Measurements from ENCODE around the gene CPSF4. TPM values are rescaled to one million over a fixed set of nuclear protein-coding genes. Genes with fewer than 3 reads are reported as not detected.
"Not testable (repeated sequence)": the region's sequence is repeated elsewhere in the genome, so short reads cannot be mapped to it uniquely, and the experiment has no call there.

Gene CPSF4
- polyA plus RNA-seq, 2 donors, result 22.5 to 24.3 TPM

DNA sequence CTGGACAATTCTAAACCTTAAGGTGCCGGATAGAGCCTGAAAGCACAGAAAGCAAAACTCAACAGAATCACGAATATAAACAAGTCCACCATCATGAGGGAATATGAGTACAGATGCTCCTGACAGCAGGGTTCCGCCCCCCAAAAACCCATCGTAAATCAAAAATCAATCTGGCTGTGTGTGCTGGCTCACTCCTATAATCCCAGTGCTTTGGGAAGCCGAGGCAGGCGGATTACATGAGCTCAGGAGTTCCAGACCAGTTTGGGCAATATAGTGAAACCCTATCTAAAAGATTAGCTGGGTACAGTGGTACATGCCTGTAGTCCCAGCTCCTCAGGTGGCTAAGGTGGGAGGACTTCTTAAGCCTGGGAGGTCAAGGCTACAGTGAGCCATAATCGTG, 17.8 kb upstream of the CPSF4 start:
- H3K9me3 ChIP-seq (ENCODE audit: control insufficient read depth in 2 of 2, insufficient read depth in 1 of 2, low read depth in 1 of 2, low read length in 1 of 2), result no peaks in the 10 kb centered on the region
- no peaks in the 10 kb centered on the region for H3K4me1 ChIP-seq (ENCODE audit: control insufficient read depth in 2 of 2, insufficient read depth in 2 of 2, low read length in 1 of 2)
- WGBS, 2 donors, result 85 to 88% methylated on average over 7 of the region's 7 CpGs
- H3K36me3 ChIP-seq (ENCODE audit: control insufficient read depth in 2 of 2, insufficient read depth in 2 of 2, low read length in 1 of 2), result peaks cover 22 to 54% of the 10 kb centered on the region in 2 donors
- no peak overlapping the region for H3K27ac ChIP-seq (ENCODE audit: low read depth in 2 of 2, low read length in 1 of 2)
- H3K27me3 ChIP-seq (ENCODE audit: control insufficient read depth in 1 of 2, insufficient read depth in 2 of 2, low read length in 2 of 2), result no peaks in the 10 kb centered on the region
- no peak overlapping the region for H3K4me3 ChIP-seq (ENCODE audit: low read depth in 1 of 2, low read length in 2 of 2)

DNA sequence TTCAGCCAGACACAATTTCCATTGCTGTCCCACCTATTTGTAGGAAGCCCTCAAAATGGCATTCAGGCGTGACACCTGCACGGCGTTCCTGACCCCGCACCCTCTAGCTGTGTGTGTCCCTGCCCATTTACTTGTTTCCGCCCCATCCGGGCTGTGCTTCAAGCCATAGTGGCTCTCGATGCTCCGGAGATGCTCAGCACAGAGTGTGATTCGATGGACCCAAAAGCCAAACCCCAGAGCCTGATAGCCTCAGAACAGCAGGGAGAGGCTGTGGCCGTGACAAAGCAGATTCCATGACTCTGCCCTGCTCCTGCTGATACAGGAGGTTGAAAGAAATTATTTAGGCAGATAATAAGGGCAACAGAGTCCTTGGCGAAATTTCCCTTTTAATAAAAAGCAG, 16.6 kb upstream of the CPSF4 start:
- no peaks in the 10 kb centered on the region for H3K27me3 ChIP-seq (ENCODE audit: control insufficient read depth in 1 of 2, insufficient read depth in 2 of 2, low read length in 2 of 2)
- no peak overlapping the region for H3K4me3 ChIP-seq (ENCODE audit: low read depth in 1 of 2, low read length in 2 of 2)
- no peak overlapping the region for H3K27ac ChIP-seq (ENCODE audit: low read depth in 2 of 2, low read length in 1 of 2)
- peaks cover 22 to 48% of the 10 kb centered on the region in 2 donors for H3K36me3 ChIP-seq (ENCODE audit: control insufficient read depth in 2 of 2, insufficient read depth in 2 of 2, low read length in 1 of 2)
- 87 to 88% methylated on average over 11 of the region's 11 CpGs for WGBS, 2 donors
- no peaks in the 10 kb centered on the region for H3K9me3 ChIP-seq (ENCODE audit: control insufficient read depth in 2 of 2, insufficient read depth in 1 of 2, low read depth in 1 of 2, low read length in 1 of 2)
- no peaks in the 10 kb centered on the region for H3K4me1 ChIP-seq (ENCODE audit: control insufficient read depth in 2 of 2, insufficient read depth in 2 of 2, low read length in 1 of 2)

DNA sequence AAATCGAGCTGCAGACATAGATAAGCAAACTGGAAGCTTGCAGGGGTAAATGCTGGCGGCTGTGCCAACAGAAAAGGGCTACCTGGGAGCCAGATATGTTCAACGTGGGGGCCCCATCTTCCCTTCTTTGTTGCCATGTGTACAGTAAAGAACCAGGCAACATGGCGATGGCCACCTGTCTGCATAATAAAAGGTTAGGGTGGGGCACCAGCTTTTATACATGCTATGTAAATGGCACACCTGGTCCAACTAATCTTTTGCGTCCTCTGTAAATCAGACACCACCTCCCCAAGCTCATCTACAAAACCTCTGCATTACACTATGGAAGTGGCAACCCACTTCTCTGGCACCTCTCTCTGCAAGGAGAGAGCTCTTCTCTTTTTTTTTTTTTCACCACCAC, 16.1 kb upstream of the CPSF4 start:
- Histone ChIP-seq H3K9me3 (ENCODE audit: control insufficient read depth in 2 of 2, insufficient read depth in 1 of 2, low read depth in 1 of 2, low read length in 1 of 2) (no peaks in the 10 kb centered on the region), H3K27me3 (ENCODE audit: control insufficient read depth in 1 of 2, insufficient read depth in 2 of 2, low read length in 2 of 2) (no peaks in the 10 kb centered on the region), H3K36me3 (ENCODE audit: control insufficient read depth in 2 of 2, insufficient read depth in 2 of 2, low read length in 1 of 2) (peaks cover 22 to 43% of the 10 kb centered on the region in 2 donors), H3K27ac (ENCODE audit: low read depth in 2 of 2, low read length in 1 of 2) (no peak overlapping the region), H3K4me1 (ENCODE audit: control insufficient read depth in 2 of 2, insufficient read depth in 2 of 2, low read length in 1 of 2) (no peaks in the 10 kb centered on the region), H3K4me3 (ENCODE audit: low read depth in 1 of 2, low read length in 2 of 2) (no peak overlapping the region)
- 72% methylated on average over 5 of the region's 5 CpGs for whole genome bisulfite sequencing, 2 donors

DNA sequence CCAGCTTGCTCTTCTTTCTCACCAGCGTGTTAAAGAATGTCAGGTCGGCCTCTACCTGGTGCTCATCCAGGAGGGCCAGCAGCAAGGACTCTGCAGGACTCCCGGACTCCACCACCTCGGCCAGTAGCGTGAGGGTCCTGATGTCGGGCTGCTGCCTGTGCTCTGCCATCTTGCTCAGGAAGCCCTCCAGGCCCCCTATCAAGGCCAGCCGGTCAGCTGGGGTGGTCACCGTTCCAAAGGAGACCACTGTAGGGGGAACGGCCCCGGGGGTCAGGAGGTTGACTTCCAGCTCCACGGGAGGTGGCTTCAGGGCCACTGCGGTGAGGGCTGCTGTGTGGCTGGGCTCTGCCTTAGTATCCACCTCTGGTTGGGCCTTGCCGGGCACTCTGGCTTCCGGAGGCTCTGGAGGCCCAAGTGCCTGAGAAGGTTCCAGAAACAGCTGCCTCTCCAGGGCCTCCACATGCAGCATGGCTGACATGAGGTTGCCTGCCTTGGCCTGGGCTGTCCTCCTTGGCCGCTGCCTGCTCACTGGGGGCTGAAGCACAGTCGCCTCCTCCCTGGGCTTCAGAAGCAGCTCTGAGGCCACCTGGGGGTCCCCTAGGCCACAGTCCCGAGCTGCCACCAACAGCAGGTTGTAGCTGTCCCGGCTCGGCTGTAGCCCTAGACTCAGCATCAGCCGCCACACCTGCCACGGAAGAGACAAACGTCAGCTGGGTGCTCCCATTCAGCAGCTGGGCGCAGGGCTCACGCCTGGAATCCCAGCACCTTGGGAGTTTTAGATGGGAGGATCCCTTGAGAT, 13.6 kb upstream of the CPSF4 start:
- H3K4me1 ChIP-seq (ENCODE audit: control insufficient read depth in 2 of 2, insufficient read depth in 2 of 2, low read length in 1 of 2), result no peaks in the 10 kb centered on the region
- no peaks in the 10 kb centered on the region for H3K27me3 ChIP-seq (ENCODE audit: control insufficient read depth in 1 of 2, insufficient read depth in 2 of 2, low read length in 2 of 2)
- no peaks in the 10 kb centered on the region for H3K9me3 ChIP-seq (ENCODE audit: control insufficient read depth in 2 of 2, insufficient read depth in 1 of 2, low read depth in 1 of 2, low read length in 1 of 2)
- 92% methylated on average over 23 to 24 of the region's 24 CpGs for WGBS, 2 donors
- H3K4me3 ChIP-seq (ENCODE audit: low read depth in 1 of 2, low read length in 2 of 2), result no peak overlapping the region
- no peak overlapping the region for H3K27ac ChIP-seq (ENCODE audit: low read depth in 2 of 2, low read length in 1 of 2)
- peaks cover 11 to 34% of the 10 kb centered on the region in 2 donors for H3K36me3 ChIP-seq (ENCODE audit: control insufficient read depth in 2 of 2, insufficient read depth in 2 of 2, low read length in 1 of 2)

DNA sequence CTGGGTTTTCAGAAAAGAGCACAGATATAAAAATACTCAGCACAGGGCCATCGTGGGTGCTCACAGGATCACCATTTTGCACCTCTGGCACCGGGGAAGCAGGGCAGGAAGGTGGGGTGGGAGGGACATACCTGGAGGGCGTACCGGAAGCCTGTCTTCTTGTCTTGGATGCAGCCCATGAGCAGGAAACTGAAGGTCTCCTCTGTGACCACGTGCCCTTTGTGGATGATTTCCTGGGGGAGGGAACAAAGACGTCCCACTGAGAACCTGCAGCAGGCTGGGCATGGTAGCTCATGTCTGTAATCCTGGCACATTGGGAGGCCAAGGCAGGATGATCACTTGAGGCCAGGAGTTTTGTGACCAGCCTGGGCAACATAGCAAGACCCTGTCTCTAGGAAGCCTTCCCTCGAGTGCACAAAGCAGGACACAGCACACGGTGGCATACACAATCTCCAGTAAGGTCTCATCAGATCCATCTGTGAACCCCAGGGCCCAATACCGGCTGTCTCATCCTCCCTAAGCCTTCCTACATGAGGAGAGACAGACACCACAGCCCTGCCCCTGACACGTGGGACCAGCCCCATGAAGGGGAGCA, 9.7 kb upstream of the CPSF4 start:
- Histone ChIP-seq H3K4me3 (ENCODE audit: low read depth in 1 of 2, low read length in 2 of 2) (no peak overlapping the region), H3K4me1 (ENCODE audit: control insufficient read depth in 2 of 2, insufficient read depth in 2 of 2, low read length in 1 of 2) (peaks cover 0 to 6% of the 10 kb centered on the region in 2 donors), H3K9me3 (ENCODE audit: control insufficient read depth in 2 of 2, insufficient read depth in 1 of 2, low read depth in 1 of 2, low read length in 1 of 2) (no peaks in the 10 kb centered on the region), H3K36me3 (ENCODE audit: control insufficient read depth in 2 of 2, insufficient read depth in 2 of 2, low read length in 1 of 2) (peaks cover 13 to 34% of the 10 kb centered on the region in 2 donors), H3K27me3 (ENCODE audit: control insufficient read depth in 1 of 2, insufficient read depth in 2 of 2, low read length in 2 of 2) (no peaks in the 10 kb centered on the region), H3K27ac (ENCODE audit: low read depth in 2 of 2, low read length in 1 of 2) (no peak overlapping the region)
- 81 to 87% methylated on average over 10 of the region's 10 CpGs for WGBS, 2 donors

DNA sequence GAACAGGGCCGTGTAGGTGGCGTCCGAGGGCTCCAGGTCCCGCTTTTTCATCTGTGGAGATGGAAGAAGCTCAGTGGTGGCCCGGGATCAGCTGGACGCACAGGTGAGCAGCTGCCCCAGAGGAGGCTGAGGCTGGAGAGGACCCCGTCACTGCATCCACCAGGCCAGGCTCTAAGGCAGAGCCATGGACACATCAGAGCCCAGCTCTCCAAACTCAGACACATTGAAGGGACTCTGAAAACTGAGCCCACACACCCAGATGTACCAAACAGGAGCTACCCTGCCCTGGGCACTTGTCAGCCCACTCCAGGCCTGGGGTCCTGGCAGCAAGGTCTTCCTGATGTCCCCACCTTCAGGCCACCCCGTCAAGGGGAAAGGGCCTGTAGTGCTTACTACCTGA, 9.0 kb upstream of the CPSF4 start:
- Histone ChIP-seq H3K4me1 (ENCODE audit: control insufficient read depth in 2 of 2, insufficient read depth in 2 of 2, low read length in 1 of 2) (peaks cover 0 to 6% of the 10 kb centered on the region in 2 donors), H3K36me3 (ENCODE audit: control insufficient read depth in 2 of 2, insufficient read depth in 2 of 2, low read length in 1 of 2) (peaks cover 10 to 30% of the 10 kb centered on the region in 2 donors), H3K27ac (ENCODE audit: low read depth in 2 of 2, low read length in 1 of 2) (no peak overlapping the region), H3K4me3 (ENCODE audit: low read depth in 1 of 2, low read length in 2 of 2) (no peak overlapping the region), H3K9me3 (ENCODE audit: control insufficient read depth in 2 of 2, insufficient read depth in 1 of 2, low read depth in 1 of 2, low read length in 1 of 2) (no peaks in the 10 kb centered on the region), H3K27me3 (ENCODE audit: control insufficient read depth in 1 of 2, insufficient read depth in 2 of 2, low read length in 2 of 2) (no peaks in the 10 kb centered on the region)
- 92 to 94% methylated on average over 8 of the region's 8 CpGs for WGBS, 2 donors

DNA sequence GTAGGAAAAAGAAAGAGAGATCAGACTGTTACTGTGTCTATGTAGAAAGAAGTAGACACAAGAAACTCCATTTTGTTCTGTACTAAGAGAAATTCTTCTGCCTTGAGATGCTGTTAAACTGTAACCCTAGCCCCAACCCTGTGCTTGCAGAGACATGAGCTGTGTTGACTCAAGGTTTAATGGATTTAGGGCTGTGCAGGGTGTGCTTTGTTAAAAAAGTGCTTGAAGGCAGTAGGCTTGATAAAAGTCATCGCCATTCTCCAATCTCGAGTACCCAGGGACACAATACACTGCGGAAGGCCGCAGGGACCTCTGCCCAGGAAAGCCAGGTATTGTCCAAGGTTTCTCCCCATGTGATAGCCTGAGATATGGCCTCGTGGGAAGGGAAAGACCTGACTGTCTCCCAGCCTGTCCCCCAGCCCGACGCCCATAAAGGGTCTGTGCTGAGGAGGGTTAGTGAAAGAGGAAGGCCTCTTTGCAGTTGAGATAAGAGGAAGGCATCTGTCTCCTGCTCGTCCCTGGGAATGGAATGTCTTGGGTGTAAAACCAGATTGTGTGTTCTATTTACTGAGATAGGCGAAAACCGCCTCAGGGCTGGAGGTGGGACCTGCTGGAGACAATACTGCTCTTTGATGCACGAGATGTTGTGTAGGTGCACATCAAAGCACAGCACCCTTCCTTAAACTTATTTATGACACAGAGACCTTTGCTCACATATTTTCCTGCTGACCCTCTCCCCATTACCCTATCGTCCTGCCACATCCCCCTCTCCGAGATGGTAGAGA, 6.8 kb upstream of the CPSF4 start:
- Histone ChIP-seq H3K4me1 (ENCODE audit: control insufficient read depth in 2 of 2, insufficient read depth in 2 of 2, low read length in 1 of 2) (peaks cover 0 to 10% of the 10 kb centered on the region in 2 donors), H3K36me3 (ENCODE audit: control insufficient read depth in 2 of 2, insufficient read depth in 2 of 2, low read length in 1 of 2) (peaks cover 4 to 25% of the 10 kb centered on the region in 2 donors), H3K27ac (ENCODE audit: low read depth in 2 of 2, low read length in 1 of 2) (peak overlapping the region; percentile 45 to 65)
- not testable (repeated sequence) for H3K4me3 ChIP-seq (ENCODE audit: low read depth in 1 of 2, low read length in 2 of 2); H3K9me3 ChIP-seq (ENCODE audit: control insufficient read depth in 2 of 2, insufficient read depth in 1 of 2, low read depth in 1 of 2, low read length in 1 of 2); H3K27me3 ChIP-seq (ENCODE audit: control insufficient read depth in 1 of 2, insufficient read depth in 2 of 2, low read length in 2 of 2)
- 60 to 62% methylated on average over 13 of the region's 13 CpGs for WGBS, 2 donors

DNA sequence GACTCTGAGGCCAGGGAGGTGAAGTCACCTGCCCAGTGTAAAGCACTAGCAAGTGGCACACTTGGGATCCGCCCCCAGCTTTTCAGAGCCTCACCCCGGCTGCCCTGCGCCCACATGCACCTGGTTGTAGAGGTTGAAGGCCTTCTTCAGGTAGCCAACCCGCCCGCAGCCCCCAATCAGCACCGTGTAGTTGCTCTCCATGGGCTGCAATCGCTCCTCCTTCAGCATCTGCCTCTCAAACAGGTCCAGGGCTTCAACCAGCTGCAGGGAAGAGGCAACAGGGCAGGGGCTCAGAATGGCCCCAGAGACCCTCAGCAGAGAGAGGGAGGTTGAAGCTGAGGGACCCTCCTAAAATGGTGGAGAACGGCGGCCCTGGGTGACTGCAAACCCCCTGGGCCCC, 5.6 kb upstream of the CPSF4 start:
- Histone ChIP-seq H3K4me1 (ENCODE audit: control insufficient read depth in 2 of 2, insufficient read depth in 2 of 2, low read length in 1 of 2) (peaks cover 0 to 14% of the 10 kb centered on the region in 2 donors), H3K36me3 (ENCODE audit: control insufficient read depth in 2 of 2, insufficient read depth in 2 of 2, low read length in 1 of 2) (peaks cover 4 to 25% of the 10 kb centered on the region in 2 donors), H3K4me3 (ENCODE audit: low read depth in 1 of 2, low read length in 2 of 2) (no peak overlapping the region), H3K9me3 (ENCODE audit: control insufficient read depth in 2 of 2, insufficient read depth in 1 of 2, low read depth in 1 of 2, low read length in 1 of 2) (no peaks in the 10 kb centered on the region), H3K27me3 (ENCODE audit: control insufficient read depth in 1 of 2, insufficient read depth in 2 of 2, low read length in 2 of 2) (no peaks in the 10 kb centered on the region), H3K27ac (ENCODE audit: low read depth in 2 of 2, low read length in 1 of 2) (no peak overlapping the region)
- 94 to 95% methylated on average over 9 of the region's 9 CpGs for WGBS, 2 donors

DNA sequence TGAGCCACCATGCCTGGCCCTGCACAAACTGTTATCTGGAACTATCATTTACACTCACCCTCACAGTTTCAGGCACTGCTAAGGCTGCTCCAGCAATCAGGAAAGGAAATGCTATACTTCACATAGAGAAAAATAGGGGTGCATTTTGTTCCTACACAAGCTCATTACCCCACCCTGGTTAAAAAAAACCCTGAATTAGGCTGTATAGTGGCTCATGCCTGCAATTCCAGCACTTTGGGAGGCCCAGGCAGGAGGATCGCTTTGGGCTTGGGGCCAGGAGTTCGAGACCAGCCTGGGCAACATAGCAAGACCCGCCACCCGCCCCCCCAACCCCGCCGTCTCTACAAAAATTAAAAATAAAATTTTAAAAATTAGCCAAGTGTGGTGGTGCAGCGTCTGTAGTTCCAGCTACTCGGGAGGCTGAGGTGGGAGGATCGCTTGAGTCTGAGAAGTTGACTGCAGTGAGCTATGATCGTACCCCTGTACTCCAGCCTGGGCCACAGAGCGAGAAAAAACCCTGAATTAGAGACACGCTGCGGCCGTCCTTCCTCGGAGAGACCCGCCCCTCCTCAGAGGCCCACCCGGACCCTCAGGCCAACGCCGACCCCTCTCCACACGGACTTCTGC, 684 bp upstream of the CPSF4 start:
- peak overlapping the region; percentile 85 to 86 for H3K27ac ChIP-seq (ENCODE audit: low read depth in 2 of 2, low read length in 1 of 2)
- H3K4me1 ChIP-seq (ENCODE audit: control insufficient read depth in 2 of 2, insufficient read depth in 2 of 2, low read length in 1 of 2), result peaks cover 5 to 18% of the 10 kb centered on the region in 2 donors
- WGBS, 2 donors, result 15 to 18% methylated on average over 19 to 20 of the region's 20 CpGs
- H3K9me3 ChIP-seq (ENCODE audit: control insufficient read depth in 2 of 2, insufficient read depth in 1 of 2, low read depth in 1 of 2, low read length in 1 of 2), result no peaks in the 10 kb centered on the region
- H3K27me3 ChIP-seq (ENCODE audit: control insufficient read depth in 1 of 2, insufficient read depth in 2 of 2, low read length in 2 of 2), result no peaks in the 10 kb centered on the region
- H3K4me3 ChIP-seq (ENCODE audit: low read depth in 1 of 2, low read length in 2 of 2), result peak overlapping the region; percentile 90 to 98
- H3K36me3 ChIP-seq (ENCODE audit: control insufficient read depth in 2 of 2, insufficient read depth in 2 of 2, low read length in 1 of 2), result peaks cover 4 to 6% of the 10 kb centered on the region in 2 donors

Measured in esophagus (tissue), 2 donors.